HG02870 (cell line): Measurements from ENCODE around the gene PEAK3.

ENCODE experiments used
- ATAC-seq: cut with Tn5 transposase; IDR thresholded peaks from one replicate; pipeline ENCODE4 v1.9.1; 2021; ENCODE audit warnings: mild to moderate bottlenecking, moderate library complexity; ENCODE audit not compliant: unreplicated experiment

Gene PEAK3

DNA sequence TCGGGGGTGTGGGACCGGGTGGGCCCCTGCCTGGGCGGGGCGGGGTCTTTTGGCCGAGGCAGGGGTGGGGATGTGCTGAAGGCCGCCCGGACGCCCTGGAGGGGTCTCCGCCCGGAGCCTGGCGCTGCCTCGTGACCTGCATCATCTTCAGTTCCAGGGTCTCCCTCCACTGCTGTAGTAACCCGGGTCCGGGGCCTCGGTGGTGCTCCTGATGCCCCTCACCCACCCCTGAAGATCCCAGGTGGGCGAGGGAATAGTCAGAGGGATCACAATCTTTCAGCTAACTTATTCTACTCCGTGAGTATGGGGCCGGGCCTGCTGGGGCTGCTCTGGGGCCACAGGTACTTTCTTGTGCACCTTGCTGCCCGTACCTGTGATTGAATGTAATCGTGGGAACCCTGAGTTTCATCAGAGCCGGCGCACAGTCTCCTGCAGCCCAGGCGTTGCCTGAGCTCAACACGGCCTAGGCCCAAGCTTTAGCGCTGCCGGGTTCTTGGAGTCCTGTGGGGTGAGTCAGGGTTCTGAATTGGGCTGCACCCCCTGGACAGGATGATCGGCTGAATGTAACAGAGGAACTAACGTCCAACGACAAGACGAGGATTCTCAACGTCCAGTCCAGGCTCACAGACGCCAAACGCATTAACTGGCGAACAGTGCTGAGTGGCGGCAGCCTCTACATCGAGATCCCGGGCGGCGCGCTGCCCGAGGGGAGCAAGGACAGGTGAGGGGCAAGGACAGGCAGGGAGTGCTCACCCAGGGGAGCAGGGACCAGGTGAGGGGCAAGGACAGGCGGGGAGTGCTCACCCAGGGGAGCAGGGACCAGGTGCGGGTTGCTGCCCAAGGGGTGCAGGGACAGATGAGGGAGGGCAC is 10.5 kb downstream of the PEAK3 start:
- no peak for ATAC-seq

DNA sequence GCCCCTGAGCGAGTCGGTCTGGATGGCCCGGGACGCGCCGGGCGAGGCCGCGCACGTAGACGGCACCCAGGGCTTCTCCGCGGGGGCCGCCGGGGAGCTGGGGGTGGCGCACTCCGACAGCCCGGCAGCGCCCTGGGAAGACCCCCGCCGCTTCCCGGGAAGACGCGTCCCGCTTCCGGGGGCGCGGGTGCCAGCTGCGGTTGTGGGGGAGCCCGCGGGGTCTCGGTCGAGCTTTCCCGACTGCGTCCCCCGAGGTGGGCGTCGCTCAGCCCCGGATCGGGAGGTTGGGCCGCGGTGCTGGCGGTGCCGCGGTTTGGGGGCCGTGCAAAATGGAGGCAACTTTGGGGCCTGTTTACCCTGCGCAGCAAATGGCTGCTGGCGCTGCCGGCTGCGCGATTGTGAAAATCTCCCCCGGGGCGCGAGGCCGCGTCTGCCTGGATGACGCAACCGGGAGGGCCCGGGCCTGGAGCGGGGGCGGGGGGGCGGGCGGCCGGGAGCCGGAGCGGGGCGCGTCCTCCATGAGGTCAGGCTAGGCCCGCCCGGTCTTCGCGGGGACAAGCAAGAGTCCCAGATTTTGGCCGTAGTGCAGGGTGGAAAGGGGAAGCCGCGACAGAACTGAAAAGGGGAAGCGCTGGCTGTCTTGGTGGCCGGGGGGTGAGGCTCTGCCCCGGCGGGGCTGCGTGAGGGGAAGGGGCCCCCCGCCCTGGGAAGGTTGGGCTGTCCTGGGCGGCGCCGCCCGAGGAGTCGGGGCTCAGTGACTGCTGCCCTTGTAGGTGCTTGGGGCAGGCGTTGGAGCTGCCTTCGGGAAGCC is 11.3 kb downstream of the PEAK3 start:
- no peak for ATAC-seq

DNA sequence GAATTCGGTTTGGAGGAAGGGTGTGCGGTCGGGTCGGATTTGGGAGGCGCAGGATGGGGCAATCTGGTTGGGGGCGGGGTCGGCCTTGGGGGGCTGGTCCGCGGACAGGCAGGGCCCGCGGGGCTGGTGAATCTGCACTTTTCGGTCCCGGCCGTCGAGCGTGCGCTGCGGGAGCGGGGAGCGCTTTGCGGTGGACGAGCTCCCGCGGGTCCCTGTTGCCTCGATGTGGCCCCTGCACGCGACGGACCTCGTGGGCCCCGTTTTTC is 11.9 kb downstream of the PEAK3 start:
- no peak for ATAC-seq

DNA sequence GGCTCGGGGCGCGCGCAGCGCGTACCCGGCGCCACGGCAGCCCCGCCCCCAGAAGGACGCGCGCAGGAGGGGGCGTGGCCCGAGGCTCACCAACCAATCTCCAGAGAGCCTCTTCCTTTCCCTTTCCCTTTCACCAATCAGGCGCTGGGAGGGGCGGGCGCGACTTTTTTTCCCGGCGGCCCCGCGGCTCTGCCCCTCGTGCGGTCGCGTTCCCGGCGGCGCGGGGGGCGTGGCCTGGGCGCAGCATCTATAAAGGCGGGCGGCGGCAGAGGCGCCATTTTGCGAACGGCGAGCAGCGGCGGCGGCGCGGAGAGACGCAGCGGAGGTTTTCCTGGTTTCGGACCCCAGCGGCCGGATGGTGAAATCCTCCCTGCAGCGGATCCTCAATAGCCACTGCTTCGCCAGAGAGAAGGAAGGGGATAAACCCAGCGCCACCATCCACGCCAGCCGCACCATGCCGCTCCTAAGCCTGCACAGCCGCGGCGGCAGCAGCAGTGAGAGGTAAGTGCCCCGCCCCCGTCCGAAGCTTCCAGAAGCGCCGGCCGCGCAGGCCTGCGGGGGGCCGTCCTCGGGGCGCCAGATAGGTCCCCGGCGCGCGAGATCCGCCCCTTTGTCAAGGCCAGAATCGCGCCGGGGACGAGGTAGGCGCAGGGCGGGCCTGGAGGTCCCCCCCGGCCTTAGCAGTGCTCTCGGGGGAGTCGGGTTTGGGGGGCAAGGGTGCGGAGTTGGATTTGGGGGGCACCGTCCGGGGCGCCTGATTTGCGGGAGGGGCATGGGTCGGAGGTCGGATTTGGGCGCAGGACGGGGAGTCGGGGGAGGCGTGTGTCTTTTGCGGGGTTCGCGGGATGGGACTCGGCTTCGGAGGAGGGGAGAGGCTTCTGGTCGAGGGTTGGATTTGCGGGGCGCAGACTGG is 12.5 kb downstream of the PEAK3 start:
- ATAC-seq: peak; percentile 46

DNA sequence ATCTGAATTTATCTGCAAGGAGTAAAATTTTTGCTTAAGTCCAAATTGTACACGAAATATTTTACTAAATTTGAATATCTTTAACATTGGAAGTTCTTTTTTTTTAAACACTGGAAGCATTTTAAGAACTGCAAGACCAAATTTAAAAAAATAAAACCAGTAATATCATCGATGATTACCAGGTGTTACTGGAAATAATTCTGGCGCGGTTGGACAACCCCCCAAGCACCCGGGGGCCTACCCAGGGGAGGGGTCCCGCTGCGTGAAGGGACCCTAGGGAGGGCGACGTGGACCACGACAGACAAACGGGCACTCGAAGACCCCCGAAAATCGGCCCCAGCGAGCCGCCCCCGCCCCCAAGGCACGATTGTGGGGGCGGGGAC is 13.1 kb downstream of the PEAK3 start:
- ATAC-seq: no peak

DNA sequence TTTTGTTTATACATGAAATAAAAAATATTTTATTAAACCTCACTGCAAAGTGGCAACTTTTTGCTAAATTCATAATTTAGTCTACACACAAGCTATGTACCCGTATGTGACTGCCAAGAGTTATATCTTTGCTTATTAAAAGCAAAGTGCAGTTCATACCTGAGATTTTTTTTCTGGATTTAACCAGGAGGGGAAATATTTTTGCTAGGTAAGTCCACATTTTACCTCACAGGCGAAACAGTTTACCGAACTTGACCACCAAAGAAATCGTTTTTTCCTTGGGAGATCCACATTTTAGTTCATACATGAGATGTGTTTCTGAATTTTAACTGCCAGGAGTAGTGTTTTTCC is 13.5 kb downstream of the PEAK3 start:
- no peak for ATAC-seq

DNA sequence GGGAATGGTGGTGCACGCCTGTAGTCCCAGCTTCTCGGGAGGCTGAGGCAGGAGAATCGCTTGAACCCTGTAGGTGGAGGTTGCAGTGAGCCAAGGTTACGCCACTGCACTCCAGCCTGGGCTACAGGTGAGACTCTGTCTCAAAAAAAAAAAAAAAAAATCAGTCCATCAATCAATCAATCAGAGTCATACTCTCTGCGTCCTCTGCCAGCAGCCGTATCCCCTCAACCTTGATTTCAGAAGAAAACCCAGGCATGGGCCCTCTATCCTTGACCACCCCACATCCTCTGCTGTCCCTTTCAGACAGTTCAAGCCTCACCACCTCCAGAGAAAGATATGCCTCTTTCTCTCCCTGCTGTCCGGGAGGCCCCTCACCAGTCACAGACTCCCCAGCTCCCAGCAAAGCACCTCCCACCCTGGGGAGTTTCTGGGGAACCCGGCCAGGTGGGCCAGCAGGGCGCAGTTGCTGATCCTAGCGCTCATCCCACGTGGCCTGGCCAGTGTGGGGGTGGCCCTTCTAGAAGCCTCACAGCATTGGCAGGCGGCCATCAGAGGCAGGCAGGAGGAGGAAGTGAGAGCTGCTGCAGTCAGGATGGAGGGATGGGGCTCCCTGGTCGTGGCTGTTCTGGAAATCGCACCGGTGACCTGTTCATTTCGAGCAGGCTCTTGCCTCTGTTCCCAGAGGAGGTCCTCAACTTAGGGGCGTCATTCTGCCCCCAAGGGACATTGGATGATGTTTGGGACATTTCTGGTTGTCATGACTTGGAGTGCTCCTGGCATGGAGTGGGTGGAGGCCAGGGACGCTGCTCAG is 15.6 kb downstream of the PEAK3 start:
- ATAC-seq: no peak

DNA sequence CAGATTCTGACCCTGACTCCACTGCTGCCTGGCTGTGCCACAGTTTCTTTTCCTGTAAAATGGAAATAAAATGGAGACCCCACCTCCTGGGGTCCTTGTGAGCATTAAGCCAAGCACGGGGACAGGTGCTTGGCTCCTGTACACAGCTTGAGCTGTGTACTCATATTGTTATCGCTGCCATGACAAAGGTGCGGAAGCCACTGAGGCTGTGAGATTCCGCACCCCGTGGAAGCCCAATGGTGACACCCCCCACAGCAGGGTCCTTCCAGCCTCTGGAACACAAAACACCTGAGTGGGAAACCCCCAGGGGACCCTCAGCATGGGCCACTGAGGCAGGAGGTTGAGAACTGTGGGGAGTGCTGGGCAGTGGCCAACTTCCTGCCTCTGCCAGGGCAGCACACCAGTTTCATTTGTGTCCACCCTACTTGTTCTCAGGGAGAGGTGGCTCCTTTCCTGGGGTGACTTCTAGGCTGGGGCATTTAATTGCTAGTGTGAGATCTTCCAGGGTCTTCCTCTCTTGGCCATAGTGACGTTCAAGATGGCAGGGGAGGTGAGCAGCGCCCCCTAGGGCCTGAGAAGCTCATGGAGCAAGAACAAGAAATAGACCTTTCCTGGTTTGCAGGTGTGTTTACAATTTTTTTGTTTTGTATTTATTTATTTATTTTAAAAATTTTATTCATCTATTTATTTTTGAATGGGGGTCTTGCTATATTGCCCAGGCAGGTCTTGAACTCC is 20.4 kb downstream of the PEAK3 start:
- no peak for ATAC-seq

DNA sequence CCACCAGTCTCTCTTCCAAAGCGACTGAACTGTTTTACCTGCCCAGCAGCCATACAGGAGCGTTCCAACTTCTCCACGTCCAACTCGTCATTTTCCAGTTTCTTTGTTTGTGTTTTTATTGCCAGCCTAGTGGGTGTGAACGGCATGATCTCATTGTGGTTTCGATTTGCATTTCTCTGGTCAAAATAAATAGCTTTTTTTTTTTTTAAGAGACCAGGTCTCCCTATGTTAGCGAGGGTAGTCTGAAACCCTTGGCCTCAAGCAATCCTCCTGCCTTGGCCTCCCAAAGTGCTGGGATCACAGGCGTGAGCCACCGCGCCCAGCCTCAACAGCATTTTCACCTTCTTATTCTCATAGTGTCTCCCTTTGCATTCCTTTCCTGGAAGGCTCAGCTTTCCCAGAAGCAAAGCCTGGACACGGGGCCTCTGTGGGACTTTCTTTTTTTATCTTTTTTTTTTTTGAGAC is 21.6 kb downstream of the PEAK3 start:
- no peak for ATAC-seq

DNA sequence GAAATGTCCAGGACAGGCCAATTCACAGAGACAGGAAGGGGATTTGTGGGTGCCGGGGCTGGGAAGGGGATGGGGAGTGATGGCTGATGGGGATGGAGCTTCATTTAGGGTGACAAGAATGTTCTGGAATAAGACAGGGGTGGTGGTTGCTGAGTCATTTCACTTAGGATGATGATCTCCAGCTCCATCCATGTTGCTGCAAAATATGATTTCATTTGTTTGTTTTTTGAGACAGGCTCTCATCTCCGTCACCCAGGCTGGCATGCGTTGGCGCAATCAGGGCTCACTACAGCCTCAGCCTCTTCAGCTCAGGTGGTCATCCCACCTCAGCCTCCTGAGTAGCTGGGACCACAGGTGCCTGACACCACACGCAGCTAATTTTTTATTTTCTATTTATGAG is 22.6 kb downstream of the PEAK3 start:
- ATAC-seq: no peak

DNA sequence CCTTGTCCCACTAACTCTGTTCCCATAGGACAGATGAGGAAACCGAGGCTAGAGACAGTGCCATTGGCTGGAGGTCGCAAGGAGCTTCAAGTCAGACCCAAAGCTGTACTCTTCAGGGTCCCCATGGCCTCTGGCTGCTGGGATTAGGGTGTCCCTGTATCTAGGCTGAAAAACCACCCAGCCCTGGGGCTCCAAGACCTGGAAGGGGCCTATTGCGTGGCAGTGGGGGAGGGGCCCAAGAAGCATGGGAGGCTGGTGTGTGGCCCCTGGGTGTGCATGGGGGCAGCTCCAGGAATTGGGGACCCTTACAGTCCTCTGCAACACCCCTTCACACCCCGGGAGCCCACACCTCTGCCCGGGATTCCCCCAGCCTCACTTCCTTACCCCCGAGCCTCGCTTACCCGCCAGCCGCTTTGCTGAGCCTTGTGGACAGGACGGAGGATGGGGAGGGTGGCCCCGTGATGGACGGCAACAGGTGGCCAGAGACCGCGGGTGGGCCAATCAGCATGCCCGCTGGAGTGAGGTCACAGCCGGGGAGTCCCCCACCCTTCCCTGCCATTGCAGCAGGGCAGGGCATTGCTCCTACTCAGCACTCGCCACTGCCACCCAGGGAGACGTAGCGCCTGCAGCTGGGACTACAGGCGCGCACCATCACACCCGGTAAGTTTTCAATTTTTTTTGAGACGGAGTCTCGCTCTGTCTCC is 25.8 kb downstream of the PEAK3 start, which contains the start of gene JSRP1:
JSRP1 (minus strand) TSS at position 436 of the 704 bp plus-strand sequence. CDS start 1,103 bp downstream, outside the sequence.
- ATAC-seq: no peak

DNA sequence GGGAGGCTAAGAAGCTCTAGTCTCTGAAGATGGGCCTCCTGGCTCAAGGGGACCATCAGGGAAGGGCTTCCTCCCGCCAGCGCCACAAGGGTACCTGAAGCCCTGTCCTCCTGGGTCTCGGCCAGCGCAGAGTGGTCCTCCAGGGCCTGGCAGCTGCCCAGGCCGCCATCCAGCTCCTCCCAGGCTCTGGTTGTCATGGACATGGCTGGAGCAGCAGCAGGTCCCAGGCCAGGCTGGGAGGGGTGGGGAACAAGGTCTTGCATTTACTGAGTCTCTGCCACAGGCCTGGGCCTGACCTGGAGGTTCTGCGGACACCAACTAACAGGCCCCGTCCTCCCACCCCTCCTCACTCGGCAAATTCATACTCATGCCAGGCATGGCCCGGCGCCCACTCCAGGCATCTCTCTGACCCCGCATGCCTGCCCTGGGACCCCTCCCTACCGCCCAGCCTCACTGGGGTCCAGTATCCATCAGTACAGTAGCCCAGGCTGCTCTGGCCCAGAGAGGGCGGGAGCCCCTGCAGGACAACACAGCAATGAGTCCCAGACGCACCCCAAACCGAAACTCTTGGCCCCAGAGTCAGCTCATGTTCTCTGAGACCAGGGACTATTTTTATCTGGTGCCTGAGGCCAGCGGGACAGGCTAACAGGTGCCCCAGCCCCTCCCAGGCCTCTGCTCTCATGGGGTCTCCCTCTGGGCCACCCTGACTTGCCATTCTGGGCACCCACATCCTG is 26.7 kb downstream of the PEAK3 start:
- ATAC-seq: no peak

DNA sequence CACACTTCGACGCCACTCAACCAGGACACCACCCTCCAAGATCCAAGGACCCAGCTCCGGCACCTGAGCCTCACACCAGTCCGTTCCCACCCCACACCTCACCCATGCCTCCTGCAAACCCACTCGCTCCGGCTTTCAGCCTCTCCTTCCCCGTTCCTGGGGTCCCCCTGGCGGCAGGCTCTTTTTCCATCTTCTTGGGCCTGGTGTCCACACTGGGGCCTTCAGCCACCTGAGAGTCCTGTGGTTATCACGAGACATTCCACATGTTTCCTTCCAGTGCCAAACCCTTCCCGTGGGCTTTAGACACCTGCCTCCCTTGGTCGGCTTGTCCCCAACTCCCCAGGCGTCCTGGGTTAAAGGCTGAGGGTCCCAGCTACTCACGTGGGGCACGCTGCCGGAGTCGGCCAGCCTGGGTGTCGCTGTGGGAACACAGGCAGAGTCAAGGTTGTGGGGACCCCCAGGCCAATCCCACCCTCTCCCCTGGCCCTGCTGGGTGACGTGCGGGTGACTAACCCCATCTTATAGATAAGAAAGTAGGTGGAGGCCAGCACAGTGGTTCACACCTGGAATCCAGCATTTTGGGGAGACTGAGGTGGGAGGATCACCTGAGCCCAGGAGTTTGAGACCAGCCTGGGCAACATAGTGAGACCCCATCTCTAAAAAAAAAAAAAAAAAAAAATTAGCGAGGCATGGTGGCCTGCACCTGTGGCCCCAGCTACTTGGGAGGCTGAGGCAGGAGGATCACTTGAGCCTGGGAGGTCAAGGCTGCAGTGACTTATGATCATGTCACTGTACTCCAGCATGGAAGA is 27.7 kb downstream of the PEAK3 start:
- no peak for ATAC-seq

DNA sequence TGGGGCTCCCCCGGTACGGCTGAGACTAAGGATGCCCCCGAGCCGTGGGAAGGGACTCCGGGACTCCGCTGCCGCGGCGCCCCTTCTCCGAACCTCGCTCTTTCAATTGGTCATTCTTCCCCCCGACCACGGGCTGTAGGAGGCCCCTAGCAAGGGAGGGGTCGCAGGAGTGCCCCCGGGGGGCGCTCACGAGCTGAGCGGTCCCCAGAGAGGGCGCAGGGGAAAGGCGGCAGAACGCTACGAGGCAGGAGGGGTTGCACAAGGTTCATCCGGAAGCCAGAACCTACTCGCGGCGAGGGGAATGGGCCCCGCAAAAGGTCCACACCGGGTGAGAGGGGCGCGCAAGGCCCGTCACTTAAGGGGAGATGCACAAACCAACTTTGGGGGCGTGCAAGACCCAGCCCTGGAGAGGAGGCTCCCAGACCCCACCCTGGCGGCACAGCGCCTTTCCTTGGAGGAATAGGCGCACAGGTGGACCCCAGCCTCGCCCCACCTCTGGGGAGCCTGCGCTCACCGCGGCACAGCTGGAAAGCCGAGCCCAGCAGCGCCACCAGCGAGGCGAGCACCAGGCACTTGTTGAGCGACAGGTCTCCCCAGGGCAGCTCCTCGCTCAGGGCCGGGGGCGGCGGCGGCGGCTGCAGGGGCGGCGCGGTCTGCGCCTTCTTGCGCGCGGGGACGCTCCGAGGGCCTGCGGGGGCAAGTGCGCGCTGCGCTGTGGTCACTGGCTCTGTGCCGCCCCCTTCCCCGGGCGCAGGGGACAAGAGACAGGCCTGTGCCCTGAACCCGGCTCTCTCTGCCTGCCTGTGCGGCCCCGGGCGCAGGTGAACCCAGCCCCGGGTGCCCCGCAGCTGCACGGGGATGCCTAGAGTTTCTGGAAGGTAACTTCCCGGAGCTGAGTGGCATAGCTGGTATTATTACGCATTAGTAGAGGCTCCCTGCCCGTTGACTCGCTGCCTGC is 28.6 kb downstream of the PEAK3 start:
- ATAC-seq: no peak

DNA sequence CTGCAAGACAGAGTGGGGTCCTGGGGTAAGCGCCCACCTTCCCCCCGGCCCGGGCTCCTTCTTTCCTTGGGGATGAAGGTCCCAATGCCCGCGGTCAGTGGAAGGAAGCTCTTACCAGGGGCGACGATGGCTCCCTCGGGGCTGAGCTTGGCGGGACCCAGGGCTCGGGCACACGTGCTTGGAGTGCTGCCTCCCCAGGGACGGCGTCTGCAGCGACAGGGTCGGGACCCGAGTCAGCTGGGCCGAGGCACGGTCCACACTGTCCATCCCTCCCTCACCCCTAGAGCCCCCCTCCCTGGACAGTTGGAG is 29.2 kb downstream of the PEAK3 start:
- ATAC-seq: no peak

DNA sequence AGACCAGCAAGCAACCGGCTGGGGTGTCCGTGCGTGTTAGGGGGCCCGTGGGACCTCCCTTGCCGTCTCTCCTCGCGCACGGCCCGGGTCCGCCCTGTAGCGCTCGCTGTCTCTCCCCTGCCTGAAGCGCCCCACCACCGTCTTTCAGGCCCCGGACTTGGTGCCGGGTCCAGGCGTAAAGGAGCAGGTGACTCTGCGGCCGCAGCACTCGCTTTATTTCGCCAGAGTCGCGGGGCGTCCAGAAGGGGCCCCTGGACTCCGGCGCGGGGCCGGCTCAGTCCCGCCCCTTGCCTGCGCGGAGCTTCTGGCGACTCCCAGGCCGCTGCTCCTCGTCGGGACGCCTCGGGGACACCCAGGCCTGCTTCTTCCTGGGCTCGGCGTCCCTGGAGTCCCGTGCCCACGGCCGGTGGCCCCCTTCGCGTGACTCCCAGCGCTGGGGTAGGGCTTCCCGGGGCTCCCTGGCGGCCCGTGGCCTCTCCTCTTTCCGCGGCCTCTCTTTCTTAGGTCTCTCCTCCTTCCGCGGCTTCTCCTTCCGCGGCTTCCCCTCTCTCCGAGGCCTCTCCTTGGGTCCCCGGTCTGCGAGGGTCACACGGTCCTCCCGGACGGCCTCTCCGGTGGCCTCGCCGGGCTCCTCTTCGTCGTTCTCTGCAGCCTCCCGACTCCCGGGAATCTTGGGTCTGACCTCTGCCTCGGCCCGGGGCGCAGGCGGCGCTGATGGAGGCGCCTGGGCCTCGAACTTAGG is 29.7 kb downstream of the PEAK3 start:
- ATAC-seq: no peak
